GM18526 (cell line): Measurements from ENCODE around the gene PLBD2.

Experiments used
- POLR2A ChIP-seq: IDR thresholded peaks from 3 replicates; pipeline ENCODE4 v1.6.1; 2011; ENCODE audit not compliant: insufficient read length; ENCODE audit errors: extremely low read depth

The PLBD2 gene

GRCh38 chr12:113396200-113396599 is 37.8 kb downstream of the PLBD2 start:
- TF ChIP-seq POLR2A: no peak

GRCh38 chr12:113396828-113397496 is 38.6 kb downstream of the PLBD2 start:
- TF ChIP-seq POLR2A: no peak

GRCh38 chr12:113397497-113398197 is 39.3 kb downstream of the PLBD2 start:
- TF ChIP-seq POLR2A: no peak

- TF ChIP-seq POLR2A: no peak
These were observed 40.2 kb downstream of the PLBD2 start for GRCh38 chr12:113398346-113399290.

- TF ChIP-seq POLR2A: no peak
These were observed 41.1 kb downstream of the PLBD2 start for GRCh38 chr12:113399490-113399889.

GRCh38 chr12:113400362-113400761 is 42.0 kb downstream of the PLBD2 start:
- no peak for TF ChIP-seq POLR2A

GRCh38 chr12:113401066-113402000 is 42.9 kb downstream of the PLBD2 start:
- TF ChIP-seq POLR2A: no peak

GRCh38 chr12:113402586-113403260 is 44.3 kb downstream of the PLBD2 start:
- no peak for TF ChIP-seq POLR2A

- no peak for TF ChIP-seq POLR2A
These were observed 45.3 kb downstream of the PLBD2 start, which contains the start of gene SDS for GRCh38 chr12:113403435-113404415. TSS of gene SDS (minus strand) at chr12:113403887. CDS start at chr12:113399708, 4,179 bp downstream.

- no peak for TF ChIP-seq POLR2A
These were observed 47.3 kb downstream of the PLBD2 start for GRCh38 chr12:113405694-113406093.

- no peak for TF ChIP-seq POLR2A
These were observed 49.7 kb downstream of the PLBD2 start for GRCh38 chr12:113407931-113408600.

- TF ChIP-seq POLR2A: no peak
These were observed 50.4 kb downstream of the PLBD2 start for GRCh38 chr12:113408756-113409298.

GRCh38 chr12:113409462-113410124 is 51.2 kb downstream of the PLBD2 start:
- no peak for TF ChIP-seq POLR2A
